Uterus (tissue), 4 donors: ENCODE measurements around the gene PLCL1. TPM values are rescaled to one million over a fixed set of nuclear protein-coding genes. Genes with fewer than 3 reads are reported as not detected.

Experiments
- DNase-seq, 2 donors: peaks; one replicate each; pipeline ENCODE4 v3.0.0-alpha.2; 2019 to 2020
- H3K27ac ChIP-seq, 2 donors: fragments of 200-600 bp; sonication (generic); 1 replicate in 1 of 2; 2 replicates in 1 of 2; pipeline ENCODE4 v1.5.1; 2016 to 2018
- H3K27me3 ChIP-seq, 2 donors: fragments of 200-600 bp; sonication (generic); one replicate each; pipeline ENCODE4 v1.5.1; 2018 to 2019; ENCODE audit warnings: control low read depth in 1 of 2
- H3K36me3 ChIP-seq, 2 donors: fragments of 200-600 bp; sonication (generic); one replicate each; pipeline ENCODE4 v1.5.1; 2019; ENCODE audit warnings: control low read depth in 1 of 2
- H3K4me1 ChIP-seq, 2 donors: fragments of 200-600 bp; sonication (generic); one replicate each; pipeline ENCODE4 v1.5.1; 2018 to 2019; ENCODE audit warnings: control low read depth in 1 of 2
- H3K4me3 ChIP-seq, 2 donors: fragments of 200-600 bp; sonication (generic); 1 replicate in 1 of 2; 2 replicates in 1 of 2; pipeline ENCODE4 v1.5.1; 2018 to 2019; ENCODE audit warnings: mild to moderate bottlenecking in 1 of 2
- H3K9me3 ChIP-seq, 2 donors: fragments of 200-600 bp; sonication (generic); one replicate each; pipeline ENCODE4 v1.5.1; 2019; ENCODE audit warnings: control low read depth in 1 of 2
- POLR2A ChIP-seq, 2 donors: fragments of 450-650 bp; IDR thresholded peaks; one replicate each; pipeline ENCODE4 v1.6.1; 2016; ENCODE audit warnings: antibody characterized with exemption in 2 of 2, mild to moderate bottlenecking in 1 of 2, moderate library complexity in 1 of 2
- intact Hi-C: fragments of 100-400 bp; cut with DNase I; formaldehyde crosslinking; loops from one replicate; pipeline ENCODE4 v1.15.1; 2023; ENCODE audit warnings: low total_unique reads
- total RNA-seq, 4 donors: library from RNA; depleted of rRNA in 3 of 4; stranded (reverse); fragments of >200 nt in 3 of 4; gene quantifications; one replicate each; pipeline versions ENCODE4 v1.1.0 to v1.2.4, GENCODE V29; 2014 to 2023
- TF ChIP-seq, protein P1 (sequence below), 4 experiments: fragments of 200-600 bp in 2 of 4; fragments of 450-650 bp in 2 of 4; sonication (generic) in 2 of 4; IDR thresholded peaks; one replicate each; pipeline ENCODE4 v1.5.1; 2016 to 2019; ENCODE audit warnings: antibody characterized with exemption in 4 of 4, mild to moderate bottlenecking in 2 of 4, moderate library complexity in 1 of 4
- donor health status: DM: yes; HTN: yes; CAD: no.

PLCL1 gene
- total RNA-seq, 4 donors from 2014 or later, result 7.3 to 32.5 (median 15.0) TPM

DNA sequence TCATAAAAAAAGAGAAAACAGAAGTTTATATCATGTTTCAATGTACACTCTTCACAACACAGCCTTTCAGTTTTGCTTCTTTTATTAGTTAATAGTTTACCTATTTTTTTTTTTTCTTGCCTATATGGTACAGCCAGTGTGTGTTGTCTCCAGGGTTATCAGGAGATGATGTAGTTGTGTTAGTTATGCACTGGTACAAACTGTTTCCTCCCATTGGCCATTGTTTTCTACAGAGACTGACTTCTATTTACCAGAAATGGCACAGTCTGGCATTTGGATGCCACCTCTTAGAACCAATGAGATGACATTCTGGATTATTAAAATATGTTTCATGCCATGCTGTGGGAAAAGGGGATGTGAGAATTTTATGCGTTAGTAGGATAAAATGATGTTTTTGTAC lies 339.4 kb downstream of the PLCL1 start:
- Histone ChIP-seq H3K36me3 (no peaks in the 10 kb centered on the region), H3K4me3 (no peak overlapping the region), H3K9me3 (no peaks in the 10 kb centered on the region), H3K4me1 (no peaks in the 10 kb centered on the region), H3K27me3 (no peaks in the 10 kb centered on the region), H3K27ac (no peak overlapping the region)
- no peak for DNase-seq
- intact Hi-C loops, result no loop called here
- TF ChIP-seq POLR2A (IDR thresholded peaks at IDR 0.05), result no peak
- TF ChIP-seq, protein P1, sequence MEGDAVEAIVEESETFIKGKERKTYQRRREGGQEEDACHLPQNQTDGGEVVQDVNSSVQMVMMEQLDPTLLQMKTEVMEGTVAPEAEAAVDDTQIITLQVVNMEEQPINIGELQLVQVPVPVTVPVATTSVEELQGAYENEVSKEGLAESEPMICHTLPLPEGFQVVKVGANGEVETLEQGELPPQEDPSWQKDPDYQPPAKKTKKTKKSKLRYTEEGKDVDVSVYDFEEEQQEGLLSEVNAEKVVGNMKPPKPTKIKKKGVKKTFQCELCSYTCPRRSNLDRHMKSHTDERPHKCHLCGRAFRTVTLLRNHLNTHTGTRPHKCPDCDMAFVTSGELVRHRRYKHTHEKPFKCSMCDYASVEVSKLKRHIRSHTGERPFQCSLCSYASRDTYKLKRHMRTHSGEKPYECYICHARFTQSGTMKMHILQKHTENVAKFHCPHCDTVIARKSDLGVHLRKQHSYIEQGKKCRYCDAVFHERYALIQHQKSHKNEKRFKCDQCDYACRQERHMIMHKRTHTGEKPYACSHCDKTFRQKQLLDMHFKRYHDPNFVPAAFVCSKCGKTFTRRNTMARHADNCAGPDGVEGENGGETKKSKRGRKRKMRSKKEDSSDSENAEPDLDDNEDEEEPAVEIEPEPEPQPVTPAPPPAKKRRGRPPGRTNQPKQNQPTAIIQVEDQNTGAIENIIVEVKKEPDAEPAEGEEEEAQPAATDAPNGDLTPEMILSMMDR (IDR thresholded peaks at IDR 0.05), result no peak

DNA sequence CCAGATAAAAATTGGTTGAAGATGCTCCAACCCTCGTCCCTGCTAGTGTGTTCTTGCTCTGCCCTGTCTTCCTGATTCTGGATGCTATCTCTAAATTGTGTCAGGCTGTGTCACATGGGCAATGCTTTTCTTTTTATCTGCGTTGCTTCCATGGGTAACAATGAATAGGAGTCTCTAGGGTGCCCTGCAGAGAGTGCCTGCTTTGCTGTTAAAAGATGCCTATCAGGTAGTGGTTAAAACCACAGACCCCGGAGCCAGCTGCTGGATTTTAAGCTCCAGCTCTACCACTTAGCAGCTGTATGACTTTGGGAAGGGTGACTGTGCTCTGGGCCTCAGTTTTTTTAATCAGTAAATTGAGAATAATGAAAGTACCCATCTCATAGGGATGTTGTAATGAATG lies 340.3 kb downstream of the PLCL1 start:
- Histone ChIP-seq H3K27me3 (no peaks in the 10 kb centered on the region), H3K9me3 (no peaks in the 10 kb centered on the region), H3K4me3 (no peak overlapping the region), H3K4me1 (no peaks in the 10 kb centered on the region), H3K36me3 (no peaks in the 10 kb centered on the region), H3K27ac (no peak overlapping the region)
- DNase-seq, result no peak
- no peak for TF ChIP-seq POLR2A (IDR thresholded peaks at IDR 0.05)
- TF ChIP-seq, protein P1 (IDR thresholded peaks at IDR 0.05), result no peak
- intact Hi-C loops, result no loop called here

DNA sequence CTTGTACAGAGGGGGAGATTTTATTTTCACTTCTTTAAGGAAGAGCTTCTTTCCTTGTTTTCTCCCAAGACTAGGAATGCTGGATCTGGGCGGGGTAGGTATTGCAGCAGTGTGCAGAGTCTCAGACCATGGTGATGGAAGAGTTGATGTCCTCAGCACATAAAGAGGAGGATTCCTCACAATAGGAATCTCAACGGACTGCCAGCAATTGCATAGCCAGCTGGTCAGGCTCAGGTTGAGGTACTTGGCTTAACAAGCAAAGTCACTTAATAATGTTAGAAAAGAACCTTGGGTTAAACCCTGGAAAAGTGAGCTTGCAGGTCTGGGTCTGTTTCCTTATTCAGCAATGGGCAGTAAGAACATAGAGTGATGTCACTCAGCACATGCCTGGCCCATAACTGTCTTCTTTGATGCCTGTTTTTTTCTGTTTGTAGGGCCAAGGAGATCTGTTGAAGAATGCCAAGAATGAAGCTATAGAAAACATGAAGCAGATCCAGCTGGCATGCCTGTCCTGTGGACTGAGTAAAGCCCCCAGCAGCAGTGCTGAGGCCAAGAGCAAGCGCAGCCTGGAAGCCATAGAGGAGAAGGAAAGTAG lies 342.1 kb downstream of the PLCL1 start:
- Histone ChIP-seq H3K9me3 (no peaks in the 10 kb centered on the region), H3K27ac (no peak overlapping the region), H3K27me3 (no peaks in the 10 kb centered on the region), H3K36me3 (no peaks in the 10 kb centered on the region), H3K4me3 (no peak overlapping the region), H3K4me1 (no peaks in the 10 kb centered on the region)
- TF ChIP-seq, protein P1 (IDR thresholded peaks at IDR 0.05), result no peak
- TF ChIP-seq POLR2A (IDR thresholded peaks at IDR 0.05), result no peak
- no peak for DNase-seq
- intact Hi-C loops, result no loop called here

DNA sequence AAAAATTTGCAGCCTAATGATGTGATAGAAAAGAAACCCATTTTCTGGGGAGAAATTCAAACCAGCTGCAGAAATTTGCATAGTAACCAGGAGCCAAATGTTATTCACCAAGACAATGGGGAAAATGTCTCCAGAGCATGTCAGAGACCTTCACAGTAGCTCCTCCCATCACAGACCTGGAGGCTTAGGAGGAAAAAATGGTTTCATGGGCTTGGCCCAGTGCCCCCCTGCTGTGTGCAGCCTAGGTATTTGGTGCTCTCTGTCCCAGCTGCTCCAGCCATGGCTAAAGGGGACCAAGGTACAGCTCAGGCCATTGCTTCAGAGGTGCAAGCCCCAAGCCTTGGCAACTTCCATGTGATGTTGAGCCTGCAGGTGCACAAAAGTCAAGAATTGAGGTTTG lies 352.9 kb downstream of the PLCL1 start:
- TF ChIP-seq POLR2A (IDR thresholded peaks at IDR 0.05), result no peak
- TF ChIP-seq, protein P1 (IDR thresholded peaks at IDR 0.05), result no peak
- no peaks in the 10 kb centered on the region for H3K36me3 ChIP-seq
- H3K4me1 ChIP-seq, result no peaks in the 10 kb centered on the region
- no peak overlapping the region for H3K27ac ChIP-seq
- no peaks in the 10 kb centered on the region for H3K27me3 ChIP-seq
- H3K9me3 ChIP-seq, result peaks cover 0 to under 1% of the 10 kb centered on the region in 2 donors
- no peak overlapping the region for H3K4me3 ChIP-seq
- intact Hi-C loops, result no loop called here
- no peak for DNase-seq

DNA sequence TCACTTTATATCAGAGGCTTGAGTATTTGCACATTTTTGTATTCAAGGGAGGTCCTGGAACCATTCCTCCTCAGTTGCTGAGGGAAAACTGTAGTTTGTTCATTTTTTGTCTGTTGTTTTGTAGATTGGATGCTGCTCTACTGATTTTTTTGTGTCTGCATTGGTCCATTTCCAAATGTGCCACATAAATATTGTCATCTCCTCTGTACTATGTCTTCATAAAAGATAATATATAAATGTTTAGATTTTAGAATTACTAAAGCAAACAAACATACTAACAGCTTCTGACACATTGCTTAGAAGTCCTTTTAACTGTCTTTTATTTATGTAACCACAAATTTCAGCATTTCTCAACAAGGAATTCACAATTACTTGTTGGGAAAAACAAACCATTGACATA lies 356.8 kb downstream of the PLCL1 start:
- no peaks in the 10 kb centered on the region for H3K27me3 ChIP-seq

More for the DNA sequence above, 356.8 kb downstream of the PLCL1 start:
- Histone ChIP-seq H3K4me1 (no peaks in the 10 kb centered on the region), H3K9me3 (no peaks in the 10 kb centered on the region), H3K4me3 (no peak overlapping the region), H3K36me3 (no peaks in the 10 kb centered on the region), H3K27ac (no peak overlapping the region)
- intact Hi-C loops, result no loop called here
- no peak for DNase-seq
- TF ChIP-seq POLR2A (IDR thresholded peaks at IDR 0.05), result no peak
- TF ChIP-seq, protein P1 (IDR thresholded peaks at IDR 0.05), result no peak
